ENCODE measurements around the gene CCDC78. TPM values are rescaled to one million over a fixed set of nuclear protein-coding genes. Genes with fewer than 3 reads are reported as not detected.

CCDC78 gene
- total and polyA plus RNA-seq, 2 of the 13 experiments (the other 11 are each of a cell fraction or from before 2014, with no cell fraction given) = 0.53 to 1.5 TPM

DNA sequence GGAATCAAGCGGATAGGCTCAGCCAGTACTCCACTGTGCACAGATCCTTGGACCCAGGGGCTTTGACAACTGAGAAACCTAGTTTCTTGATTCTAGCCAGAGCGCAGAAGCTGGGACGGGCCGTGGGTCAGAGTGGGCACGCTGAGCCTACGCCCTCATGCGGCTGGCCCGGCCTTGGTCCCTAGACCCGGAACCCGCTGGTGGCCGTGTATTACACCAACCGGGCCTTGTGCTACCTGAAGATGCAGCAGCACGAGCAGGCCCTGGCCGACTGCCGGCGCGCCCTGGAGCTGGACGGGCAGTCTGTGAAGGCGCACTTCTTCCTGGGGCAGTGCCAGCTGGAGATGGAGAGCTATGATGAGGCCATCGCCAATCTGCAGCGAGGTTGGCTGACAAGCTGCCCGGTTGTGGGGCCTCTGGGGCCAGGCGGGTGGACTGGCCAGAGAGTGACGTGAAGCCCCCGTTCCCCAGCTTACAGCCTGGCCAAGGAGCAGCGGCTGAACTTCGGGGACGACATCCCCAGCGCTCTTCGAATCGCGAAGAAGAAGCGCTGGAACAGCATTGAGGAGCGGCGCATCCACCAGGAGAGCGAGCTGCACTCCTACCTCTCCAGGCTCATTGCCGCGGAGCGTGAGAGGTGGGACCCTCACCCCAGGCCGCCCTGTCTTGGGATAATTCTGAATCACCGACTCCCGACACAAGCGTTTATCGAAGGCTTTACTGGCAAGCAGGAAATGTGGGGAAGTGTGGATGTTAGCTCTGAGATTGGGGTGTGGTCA is 45.1 kb downstream of the CCDC78 start:
- Histone ChIP-seq H3K4me1 (ENCODE audit: insufficient read depth, low read length) (peaks cover 33% of the 10 kb centered on the region), H3K4me2 (ENCODE audit: low read depth, low read length) (peak overlapping the region; percentile 80), H3K27ac (ENCODE audit: extremely low read length, insufficient read depth, low read length) (peak overlapping the region; percentile 76), H3K36me3 (replicated peaks in 1 of 2; ENCODE audit: control insufficient read depth in 1 of 2, insufficient read depth in 2 of 2, low read length in 2 of 2) (peaks cover 8 to 17% of the 10 kb centered on the region in 2 experiments; a peak in 4 of 5 replicates), H3K79me2 (ENCODE audit: insufficient read depth, low read length) (peaks cover 16% of the 10 kb centered on the region), H2AFZ (ENCODE audit: low read length) (no peak overlapping the region), H3K4me3 (replicated peaks in 1 of 3; ENCODE audit: insufficient read depth in 1 of 3, low read depth in 2 of 3, low read length in 3 of 3) (peak overlapping the region; percentile 72 to 88 (median 85)), H3K9me3 (ENCODE audit: low read length) (no peaks in the 10 kb centered on the region), H4K20me1 (ENCODE audit: insufficient read depth, low read length) (0 out of 2 replicates have a peak, but pooled peaks cover 3% of the 10 kb centered on the region), H3K27me3 (ENCODE audit: control insufficient read depth in 1 of 2, insufficient read depth in 2 of 2, low read length in 2 of 2) (no peaks in the 10 kb centered on the region; a peak in 1 of 5 replicates), H3K9ac (ENCODE audit: insufficient read depth, low read depth, low read length) (peak overlapping the region; percentile 82)
- no peak for FAIRE-seq
- in situ Hi-C loops (cut with HindIII; ENCODE audit: extremely low pct_ligation_motif_present, low pct_unique_long_range_greater_than_20kb) = no loop called here
- 53% methylated on average over 34 of the region's 44 CpGs for WGBS (ENCODE audit: low lambda C conversion rate)
- CTCF ChIA-PET (ENCODE audit: low intra/inter-chr PET ratio, low total read pairs) = interaction anchor here (0.8 kb wide), 1 partner anchor 13 kb away, joined by 3 read pairs; the partner anchor contains the start of gene RHOT2
- BruUV-seq (replicated peaks) = no TSS peak
- POLR2A ChIA-PET = interaction anchor here (0.6 to 4.4 kb wide), 7 partner anchors 8 to 311 kb away, joined by 3 to 34 read pairs (median 5); partner anchors contain the start of genes METRN, MRPL28, RHOT2 and WDR24
- peak; percentile 49 for DNase-seq (ENCODE audit: low spot score)
- intact Hi-C loops (cut with micrococcal nuclease; ENCODE audit: unreplicated experiment) = no loop called here
- ATAC-seq = peak; percentile 14
- TF ChIP-seq TCF12 (IDR thresholded peaks at IDR 0.05) (no peak), TCF12 (CRISPR knock-in tag; IDR thresholded peaks at IDR 0.05) (no peak; the same call in 1 of the 2 replicates), GTF2F1 (IDR thresholded peaks at IDR 0.05; ENCODE audit: low read length) (no peak), ZNF20 (CRISPR knock-in tag; IDR thresholded peaks at IDR 0.05) (no peak), RFXANK (CRISPR knock-in tag; IDR thresholded peaks at IDR 0.05) (no peak), AKAP8 (CRISPR knock-in tag; IDR thresholded peaks at IDR 0.05) (no peak; the same call in 1 of the 2 replicates), ZMAT3 (CRISPR knock-in tag; conservative IDR thresholded peaks at IDR 0.05) (no peak), ZNF460 (CRISPR knock-in tag; IDR thresholded peaks at IDR 0.05; ENCODE audit: borderline replicate concordance) (no peak), TEAD2 (CRISPR knock-in tag; IDR thresholded peaks at IDR 0.05) (no peak), MED1 (CRISPR knock-in tag; IDR thresholded peaks at IDR 0.05) (peak; percentile 37; the same call in 1 of the 2 replicates), ZFP36L1 (CRISPR knock-in tag; IDR thresholded peaks at IDR 0.05) (no peak), ZNF589 (CRISPR knock-in tag; conservative IDR thresholded peaks at IDR 0.05) (no peak), PRMT3 (CRISPR knock-in tag; IDR thresholded peaks at IDR 0.05; ENCODE audit: borderline replicate concordance, low read depth) (no peak), ZNF782 (CRISPR knock-in tag; IDR thresholded peaks at IDR 0.05; ENCODE audit: borderline replicate concordance) (no peak)
- TF ChIP-seq, protein P1, sequence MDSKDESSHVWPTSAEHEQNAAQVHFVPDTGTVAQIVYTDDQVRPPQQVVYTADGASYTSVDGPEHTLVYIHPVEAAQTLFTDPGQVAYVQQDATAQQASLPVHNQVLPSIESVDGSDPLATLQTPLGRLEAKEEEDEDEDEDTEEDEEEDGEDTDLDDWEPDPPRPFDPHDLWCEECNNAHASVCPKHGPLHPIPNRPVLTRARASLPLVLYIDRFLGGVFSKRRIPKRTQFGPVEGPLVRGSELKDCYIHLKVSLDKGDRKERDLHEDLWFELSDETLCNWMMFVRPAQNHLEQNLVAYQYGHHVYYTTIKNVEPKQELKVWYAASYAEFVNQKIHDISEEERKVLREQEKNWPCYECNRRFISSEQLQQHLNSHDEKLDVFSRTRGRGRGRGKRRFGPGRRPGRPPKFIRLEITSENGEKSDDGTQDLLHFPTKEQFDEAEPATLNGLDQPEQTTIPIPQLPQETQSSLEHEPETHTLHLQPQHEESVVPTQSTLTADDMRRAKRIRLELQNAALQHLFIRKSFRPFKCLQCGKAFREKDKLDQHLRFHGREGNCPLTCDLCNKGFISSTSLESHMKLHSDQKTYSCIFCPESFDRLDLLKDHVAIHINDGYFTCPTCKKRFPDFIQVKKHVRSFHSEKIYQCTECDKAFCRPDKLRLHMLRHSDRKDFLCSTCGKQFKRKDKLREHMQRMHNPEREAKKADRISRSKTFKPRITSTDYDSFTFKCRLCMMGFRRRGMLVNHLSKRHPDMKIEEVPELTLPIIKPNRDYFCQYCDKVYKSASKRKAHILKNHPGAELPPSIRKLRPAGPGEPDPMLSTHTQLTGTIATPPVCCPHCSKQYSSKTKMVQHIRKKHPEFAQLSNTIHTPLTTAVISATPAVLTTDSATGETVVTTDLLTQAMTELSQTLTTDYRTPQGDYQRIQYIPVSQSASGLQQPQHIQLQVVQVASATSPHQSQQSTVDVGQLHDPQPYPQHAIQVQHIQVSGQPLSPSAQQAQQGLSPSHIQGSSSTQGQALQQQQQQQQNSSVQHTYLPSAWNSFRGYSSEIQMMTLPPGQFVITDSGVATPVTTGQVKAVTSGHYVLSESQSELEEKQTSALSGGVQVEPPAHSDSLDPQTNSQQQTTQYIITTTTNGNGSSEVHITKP (CRISPR knock-in tag; IDR thresholded peaks at IDR 0.05; ENCODE audit: low read depth) = no peak
- TF ChIP-seq, protein P2, sequence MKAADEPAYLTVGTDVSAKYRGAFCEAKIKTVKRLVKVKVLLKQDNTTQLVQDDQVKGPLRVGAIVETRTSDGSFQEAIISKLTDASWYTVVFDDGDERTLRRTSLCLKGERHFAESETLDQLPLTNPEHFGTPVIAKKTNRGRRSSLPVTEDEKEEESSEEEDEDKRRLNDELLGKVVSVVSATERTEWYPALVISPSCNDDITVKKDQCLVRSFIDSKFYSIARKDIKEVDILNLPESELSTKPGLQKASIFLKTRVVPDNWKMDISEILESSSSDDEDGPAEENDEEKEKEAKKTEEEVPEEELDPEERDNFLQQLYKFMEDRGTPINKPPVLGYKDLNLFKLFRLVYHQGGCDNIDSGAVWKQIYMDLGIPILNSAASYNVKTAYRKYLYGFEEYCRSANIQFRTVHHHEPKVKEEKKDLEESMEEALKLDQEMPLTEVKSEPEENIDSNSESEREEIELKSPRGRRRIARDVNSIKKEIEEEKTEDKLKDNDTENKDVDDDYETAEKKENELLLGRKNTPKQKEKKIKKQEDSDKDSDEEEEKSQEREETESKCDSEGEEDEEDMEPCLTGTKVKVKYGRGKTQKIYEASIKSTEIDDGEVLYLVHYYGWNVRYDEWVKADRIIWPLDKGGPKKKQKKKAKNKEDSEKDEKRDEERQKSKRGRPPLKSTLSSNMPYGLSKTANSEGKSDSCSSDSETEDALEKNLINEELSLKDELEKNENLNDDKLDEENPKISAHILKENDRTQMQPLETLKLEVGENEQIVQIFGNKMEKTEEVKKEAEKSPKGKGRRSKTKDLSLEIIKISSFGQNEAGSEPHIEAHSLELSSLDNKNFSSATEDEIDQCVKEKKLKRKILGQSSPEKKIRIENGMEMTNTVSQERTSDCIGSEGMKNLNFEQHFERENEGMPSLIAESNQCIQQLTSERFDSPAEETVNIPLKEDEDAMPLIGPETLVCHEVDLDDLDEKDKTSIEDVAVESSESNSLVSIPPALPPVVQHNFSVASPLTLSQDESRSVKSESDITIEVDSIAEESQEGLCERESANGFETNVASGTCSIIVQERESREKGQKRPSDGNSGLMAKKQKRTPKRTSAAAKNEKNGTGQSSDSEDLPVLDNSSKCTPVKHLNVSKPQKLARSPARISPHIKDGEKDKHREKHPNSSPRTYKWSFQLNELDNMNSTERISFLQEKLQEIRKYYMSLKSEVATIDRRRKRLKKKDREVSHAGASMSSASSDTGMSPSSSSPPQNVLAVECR (CRISPR knock-in tag; IDR thresholded peaks at IDR 0.05; ENCODE audit: borderline replicate concordance) = 0 out of 2 replicates have a peak, but pooled peaks have one; percentile 61
